Epidermal melanocyte (primary cell): ENCODE results near the gene BMP8B.
"Not testable (repeated sequence)": the region's sequence is repeated elsewhere in the genome, so short reads cannot be mapped to it uniquely, and the experiment has no call there.

Source experiments
- DNase-seq: peaks from one replicate; pipeline ENCODE4 v3.0.0; 2011; ENCODE audit warnings: low spot score; ENCODE audit not compliant: insufficient read length

Gene BMP8B, protein sequence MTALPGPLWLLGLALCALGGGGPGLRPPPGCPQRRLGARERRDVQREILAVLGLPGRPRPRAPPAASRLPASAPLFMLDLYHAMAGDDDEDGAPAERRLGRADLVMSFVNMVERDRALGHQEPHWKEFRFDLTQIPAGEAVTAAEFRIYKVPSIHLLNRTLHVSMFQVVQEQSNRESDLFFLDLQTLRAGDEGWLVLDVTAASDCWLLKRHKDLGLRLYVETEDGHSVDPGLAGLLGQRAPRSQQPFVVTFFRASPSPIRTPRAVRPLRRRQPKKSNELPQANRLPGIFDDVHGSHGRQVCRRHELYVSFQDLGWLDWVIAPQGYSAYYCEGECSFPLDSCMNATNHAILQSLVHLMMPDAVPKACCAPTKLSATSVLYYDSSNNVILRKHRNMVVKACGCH

DNA sequence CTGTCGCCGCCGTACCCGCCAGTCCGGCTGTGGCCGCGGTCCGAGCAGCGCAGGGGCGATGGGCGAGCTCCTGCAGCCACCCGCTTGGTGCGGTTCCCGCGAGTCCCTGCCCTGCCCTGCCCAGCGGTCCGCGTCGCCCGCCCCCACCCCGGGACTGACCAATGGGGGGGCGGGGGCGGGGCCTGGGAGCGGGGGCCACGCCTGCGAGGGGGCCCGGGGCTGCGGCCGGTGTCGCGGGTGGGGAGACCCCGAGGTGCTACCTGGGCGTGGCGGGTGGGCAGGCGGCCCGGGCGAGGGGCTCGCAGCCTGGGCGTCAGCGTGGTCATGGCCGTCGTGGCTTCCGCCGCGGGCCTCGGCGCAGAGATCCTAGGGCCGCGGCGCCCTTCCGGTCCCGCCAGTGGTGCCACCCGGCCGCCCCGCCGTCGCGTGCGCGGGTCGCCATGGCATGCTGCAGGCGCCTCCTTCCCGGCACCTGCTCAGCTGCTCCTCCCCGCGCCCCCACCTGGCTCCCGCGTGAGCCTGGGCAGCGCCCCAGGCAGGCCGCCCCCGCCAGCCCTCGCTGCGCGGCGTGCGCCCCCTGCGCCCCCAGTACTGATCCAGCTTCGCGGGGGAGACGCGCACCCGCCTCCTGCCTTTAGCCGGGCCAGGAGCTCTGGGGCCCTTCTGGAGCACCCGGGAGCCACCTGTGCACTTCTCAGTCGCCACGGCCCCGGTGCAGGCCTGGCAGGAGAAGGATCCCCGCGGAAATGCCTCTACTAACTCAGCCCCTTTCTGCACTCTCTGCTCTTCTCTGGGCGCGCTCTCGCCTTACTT is at the start of gene BMP8B:
TSS of gene BMP8B (minus strand) at position 108 of the 813 bp plus-strand sequence. CDS start 380 bp downstream, outside the sequence.
- no peak for DNase-seq

DNA sequence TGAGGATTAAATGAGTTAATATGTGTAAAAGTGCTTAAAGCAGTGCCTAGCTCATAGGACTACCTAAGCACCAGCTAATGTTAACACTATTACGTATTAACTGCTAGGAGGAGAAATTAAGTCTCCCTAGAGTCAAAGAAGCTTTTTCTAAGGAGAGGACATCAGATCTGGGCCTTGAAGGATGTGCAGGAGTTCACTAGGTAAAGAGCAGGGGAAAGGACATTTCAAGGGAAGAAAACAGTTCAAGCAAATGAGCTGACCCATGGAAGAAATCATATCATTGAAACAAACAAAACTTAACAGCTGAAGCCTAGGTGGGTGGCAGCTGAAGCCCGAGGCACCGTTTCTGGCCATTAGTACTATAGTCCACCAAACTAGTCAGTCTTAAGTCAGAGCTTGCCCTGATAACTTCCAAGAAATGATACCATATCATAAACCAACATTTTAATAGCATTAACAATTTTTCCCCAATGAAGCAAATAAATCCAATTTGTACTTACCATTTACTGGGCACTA is 48.0 kb upstream of the BMP8B start:
- DNase-seq, result no peak

GRCh38 chr1:39835935-39836594 is 47.4 kb upstream of the BMP8B start:
- DNase-seq, result no peak

DNA sequence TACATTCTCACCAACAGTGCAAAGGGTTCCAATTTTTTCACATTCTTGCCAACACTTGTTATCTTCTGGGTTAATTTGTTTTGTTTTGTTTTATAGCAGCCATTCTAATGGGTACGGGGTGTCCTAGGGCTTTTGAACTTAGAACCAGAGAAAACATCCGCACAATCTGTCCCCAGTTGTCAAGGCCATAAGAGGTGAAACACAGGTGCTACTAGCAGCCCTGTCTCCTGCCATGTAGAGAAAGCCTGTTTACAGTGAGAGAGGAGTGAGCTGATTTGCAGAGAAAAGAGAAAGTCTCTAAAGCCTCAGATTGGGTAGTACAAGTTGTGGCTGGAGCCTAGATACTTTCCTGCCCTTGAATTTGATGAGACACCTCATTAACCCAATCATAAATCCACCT is 46.4 kb upstream of the BMP8B start:
- no peak for DNase-seq

- no peak for DNase-seq
Observed at GRCh38 chr1:39833621-39834385, 45.1 kb upstream of the BMP8B start.

DNA sequence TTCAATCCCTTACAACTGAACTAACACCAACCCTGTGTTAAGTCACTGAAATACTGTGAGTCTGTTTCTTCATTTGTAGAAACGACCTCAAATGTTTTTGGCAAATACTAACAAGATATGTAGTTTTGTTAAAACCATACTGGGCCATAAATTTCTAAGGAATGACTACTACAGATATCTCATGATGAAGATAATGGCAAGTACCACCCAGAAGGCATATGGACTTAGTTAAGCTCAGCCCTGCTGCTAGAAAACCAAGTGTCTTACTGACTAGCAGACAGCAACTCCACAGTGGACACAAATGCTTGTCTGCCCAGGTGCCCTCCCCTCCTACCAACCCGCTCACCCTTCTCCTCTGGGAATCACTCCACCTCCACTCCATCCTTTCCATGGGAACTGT is 44.5 kb upstream of the BMP8B start:
- no peak for DNase-seq

- DNase-seq, result no peak
Observed at GRCh38 chr1:39832294-39832693, 43.6 kb upstream of the BMP8B start.

DNA sequence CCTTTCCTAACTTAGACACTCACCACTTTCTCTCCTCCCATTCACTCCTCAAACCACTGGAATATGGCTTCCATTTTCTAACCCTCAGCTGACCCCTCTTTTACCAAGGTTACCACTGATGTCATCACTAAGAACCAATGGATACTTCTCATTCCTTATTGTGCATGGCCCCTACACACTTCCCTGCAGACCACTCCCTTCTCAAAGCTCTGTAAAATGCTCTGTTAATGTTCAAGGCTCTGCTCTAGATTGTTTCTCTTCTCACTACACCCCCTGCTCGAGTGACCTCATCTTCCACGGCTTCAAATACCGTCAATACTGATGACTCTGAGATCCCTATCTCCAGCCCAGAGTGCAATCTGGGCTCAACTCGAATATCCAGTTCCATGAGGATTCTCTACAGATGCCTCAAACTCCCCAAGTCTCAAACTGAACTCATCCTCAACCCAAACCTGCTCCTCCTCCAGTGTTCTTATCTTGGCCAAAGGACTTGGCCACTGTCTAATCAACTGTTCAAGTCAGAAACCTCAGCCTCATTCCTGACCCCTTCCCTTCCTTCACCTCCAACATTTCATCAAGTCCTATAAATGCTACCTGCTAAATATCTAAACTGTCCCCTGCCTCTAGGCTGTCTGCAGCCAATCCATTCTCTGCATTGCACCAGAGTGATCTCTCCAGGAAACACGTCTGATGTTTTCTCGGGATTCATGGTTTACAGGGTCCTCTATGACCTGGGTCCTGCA is 41.3 kb upstream of the BMP8B start:
- no peak for DNase-seq

DNA sequence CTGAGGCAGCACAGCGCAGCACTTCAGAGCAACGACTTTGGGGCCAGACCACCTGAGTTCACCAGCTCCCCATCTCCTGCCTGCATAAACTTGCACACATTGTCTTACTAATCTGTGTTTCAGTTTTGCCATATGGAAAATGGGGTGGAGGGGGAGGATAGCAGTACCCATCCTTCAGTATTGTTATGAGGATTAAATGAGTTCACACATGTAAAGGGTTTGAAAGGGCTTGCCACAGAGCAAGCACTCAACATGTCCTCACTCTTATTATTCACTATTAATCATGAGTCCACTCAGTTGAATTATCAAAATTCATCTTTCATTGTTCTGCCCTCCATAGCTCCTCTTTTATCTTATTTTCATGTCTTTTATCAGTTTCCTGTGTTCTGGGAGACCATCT is 40.1 kb upstream of the BMP8B start:
- DNase-seq, result no peak

- DNase-seq, result not testable (repeated sequence)
Observed at GRCh38 chr1:39828255-39828654, 39.6 kb upstream of the BMP8B start.

DNA sequence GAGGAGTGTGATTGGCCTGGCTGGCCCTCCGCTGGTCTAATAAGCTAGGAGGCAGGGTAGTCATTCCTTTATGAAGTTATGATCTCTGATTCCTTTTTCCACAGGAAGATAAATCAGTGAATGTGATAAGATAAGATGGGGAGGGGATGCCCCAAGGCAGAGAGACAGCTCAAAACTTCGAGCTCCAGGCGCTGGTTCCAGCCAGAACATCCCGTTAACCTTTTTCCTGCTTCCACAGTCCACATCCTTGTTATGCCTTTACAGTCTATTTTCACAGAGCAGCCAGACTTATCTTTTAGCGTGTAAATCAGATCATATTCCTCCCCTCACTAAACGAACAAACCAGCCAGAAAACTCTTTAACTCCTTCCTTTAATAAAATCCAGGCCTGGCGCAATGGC is 38.5 kb upstream of the BMP8B start:
- DNase-seq, result no peak

DNA sequence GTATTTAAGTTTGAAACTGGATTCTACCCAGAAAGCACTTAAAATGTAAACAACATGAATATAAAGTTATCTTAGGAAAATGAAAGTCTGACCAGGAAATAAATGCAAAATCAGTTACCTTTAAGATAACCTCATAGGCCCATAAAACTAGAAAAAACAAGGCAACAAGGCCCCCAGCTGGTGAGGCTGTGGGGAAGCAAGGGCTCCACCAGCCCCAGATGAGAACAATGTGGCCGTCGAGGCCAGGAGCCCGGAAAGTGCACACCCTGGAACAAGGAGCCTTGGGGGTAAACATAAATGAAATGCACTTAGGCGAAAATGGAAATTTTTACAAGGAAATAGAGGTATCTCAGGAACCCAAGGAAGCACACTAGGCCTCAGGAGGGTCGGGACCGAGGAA is 37.9 kb upstream of the BMP8B start:
- DNase-seq, result no peak

GRCh38 chr1:39825432-39825941 is 36.8 kb upstream of the BMP8B start:
- no peak for DNase-seq

DNA sequence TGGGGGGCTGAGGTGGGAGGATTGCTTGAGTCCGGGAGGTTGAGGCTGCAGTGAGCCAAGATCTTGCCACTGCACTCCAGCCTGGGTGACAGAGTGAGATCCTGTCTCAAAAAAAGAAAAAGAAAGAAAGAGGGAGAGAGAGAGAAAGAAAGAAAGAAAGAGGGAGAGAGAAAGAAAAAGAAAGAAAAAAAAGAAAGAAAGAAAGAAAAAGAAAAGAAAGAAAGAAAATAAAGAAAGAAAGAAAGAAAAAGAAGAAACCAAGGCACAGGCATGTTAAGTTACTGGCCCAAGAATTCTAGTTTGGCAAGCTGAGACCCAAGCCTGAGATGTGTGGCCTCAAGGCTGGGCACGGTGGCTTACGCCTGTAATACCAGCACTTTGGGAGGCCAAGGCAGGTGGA is 34.8 kb upstream of the BMP8B start:
- DNase-seq, result not testable (repeated sequence)

DNA sequence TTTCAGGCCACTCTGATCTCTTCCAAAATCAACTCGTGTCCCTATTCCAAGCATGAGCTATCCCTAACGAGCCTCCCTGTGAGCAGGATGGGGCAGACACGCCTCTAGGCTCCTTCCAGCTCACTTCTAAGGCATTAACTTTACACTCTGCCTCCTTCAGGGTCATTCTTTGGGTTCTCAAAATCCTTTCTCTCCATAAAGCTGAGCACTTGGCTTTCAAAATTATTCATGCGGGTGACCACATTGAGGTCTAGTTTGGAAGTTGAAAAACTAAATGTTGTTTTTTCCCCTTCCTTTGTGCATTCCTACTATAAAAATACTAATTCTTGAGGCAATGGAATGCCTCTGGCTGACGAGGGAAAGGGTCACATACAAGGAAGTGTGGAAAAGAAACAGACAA is 33.5 kb upstream of the BMP8B start:
- no peak for DNase-seq

GRCh38 chr1:39819091-39819812 is 30.6 kb upstream of the BMP8B start:
- DNase-seq, result no peak

GRCh38 chr1:39818482-39818881 is 29.8 kb upstream of the BMP8B start:
- DNase-seq, result no peak

DNA sequence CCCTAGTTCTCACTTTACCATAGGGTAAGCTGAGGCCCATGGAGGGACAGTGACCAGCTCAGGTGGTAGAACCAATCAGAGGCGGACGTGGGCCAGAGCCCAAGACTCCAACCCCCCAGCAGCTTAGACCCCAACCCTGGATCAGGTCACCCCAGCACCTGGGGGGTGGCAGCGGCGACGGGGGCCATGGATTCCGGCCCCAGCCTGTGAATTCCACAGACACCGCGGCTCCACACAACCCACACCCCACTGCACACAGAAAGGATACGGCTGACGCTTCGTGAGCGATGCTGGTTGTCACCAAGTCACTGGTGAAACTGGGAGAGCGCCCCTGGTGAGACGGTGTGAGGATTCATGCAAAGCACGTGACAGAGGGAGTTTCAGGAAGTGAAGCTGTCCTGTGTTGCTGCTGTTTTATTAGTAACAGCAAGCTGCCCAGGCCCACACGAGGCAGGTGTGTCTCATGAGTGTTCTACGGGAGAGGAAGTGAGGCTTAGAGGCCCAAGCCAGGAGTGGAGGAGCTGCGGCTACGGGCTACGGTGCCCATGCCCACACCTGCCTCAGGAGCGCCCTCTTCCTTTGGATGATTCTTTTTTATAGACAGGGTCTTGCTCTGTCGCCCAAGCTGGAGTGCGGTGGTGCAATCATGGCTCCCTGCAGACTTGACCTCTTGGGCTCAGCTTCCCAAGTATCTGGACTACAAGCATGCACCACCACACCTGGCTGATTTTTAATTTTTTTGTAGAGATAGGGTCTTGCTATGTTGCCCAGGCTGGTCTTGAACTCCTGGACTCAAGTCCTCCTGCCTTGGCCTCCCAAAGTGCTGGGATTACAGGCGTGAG is 28.6 kb upstream of the BMP8B start:
- DNase-seq, result not testable (repeated sequence)
